ENCODE results near the gene OIP5.
"Not testable (repeated sequence)": the region's sequence is repeated elsewhere in the genome, so short reads cannot be mapped to it uniquely, and the experiment has no call there.

OIP5 gene

DNA sequence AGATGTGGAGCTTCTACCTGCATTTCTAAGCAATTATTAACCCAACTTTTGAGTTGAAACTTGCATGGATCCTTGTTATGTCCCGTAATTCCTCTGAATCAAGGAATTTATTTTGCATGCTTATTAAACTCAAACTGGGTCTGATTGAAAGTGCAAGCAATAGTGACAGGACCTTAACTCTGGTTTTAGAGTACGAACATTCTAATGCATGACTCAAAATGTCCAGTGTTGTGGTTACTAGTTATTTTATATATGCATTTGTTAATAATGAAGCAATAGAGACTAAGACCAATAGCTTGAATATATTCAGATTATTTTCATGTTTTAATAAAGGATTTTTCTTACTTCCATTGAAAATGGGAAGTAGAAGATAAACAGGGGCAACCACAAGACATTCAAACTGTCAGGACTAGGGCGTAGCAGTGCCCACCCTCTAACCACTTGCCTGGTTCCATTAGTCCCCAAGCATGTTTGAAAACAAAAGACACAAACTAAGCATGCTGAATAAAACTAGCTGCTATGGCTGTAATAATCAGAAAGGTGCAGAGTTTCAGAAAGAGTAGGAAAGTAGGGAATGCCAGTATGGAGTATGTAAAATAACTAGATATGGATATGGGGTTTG lies 28.1 kb downstream of the OIP5 start:
- no peak for DNase-seq
- 0 out of 2 replicates have a peak, but pooled peaks cover 3% of the 10 kb centered on the region for H3K79me2 ChIP-seq (ENCODE audit: low read length)
- peaks cover 4% of the 10 kb centered on the region; the same call in 1 of the 2 replicates for H3F3A ChIP-seq (ENCODE audit: insufficient read depth, low read length)
- H3K4me3 ChIP-seq (ENCODE audit: low read length): no peak overlapping the region
- no peak overlapping the region for H3K4me2 ChIP-seq (ENCODE audit: low read depth, low read length)
- H3K36me3 ChIP-seq (replicated peaks; ENCODE audit: insufficient read depth, low read length): no peaks in the 10 kb centered on the region
- H3K27me3 ChIP-seq (replicated peaks; ENCODE audit: insufficient read depth, low read length): no peaks in the 10 kb centered on the region
- H3K27ac ChIP-seq (ENCODE audit: low read length): no peak overlapping the region
- no peak for TF ChIP-seq EZH2phosphoT487 (IDR thresholded peaks at IDR 0.05; ENCODE audit: low read length)
- TF ChIP-seq, protein P1, sequence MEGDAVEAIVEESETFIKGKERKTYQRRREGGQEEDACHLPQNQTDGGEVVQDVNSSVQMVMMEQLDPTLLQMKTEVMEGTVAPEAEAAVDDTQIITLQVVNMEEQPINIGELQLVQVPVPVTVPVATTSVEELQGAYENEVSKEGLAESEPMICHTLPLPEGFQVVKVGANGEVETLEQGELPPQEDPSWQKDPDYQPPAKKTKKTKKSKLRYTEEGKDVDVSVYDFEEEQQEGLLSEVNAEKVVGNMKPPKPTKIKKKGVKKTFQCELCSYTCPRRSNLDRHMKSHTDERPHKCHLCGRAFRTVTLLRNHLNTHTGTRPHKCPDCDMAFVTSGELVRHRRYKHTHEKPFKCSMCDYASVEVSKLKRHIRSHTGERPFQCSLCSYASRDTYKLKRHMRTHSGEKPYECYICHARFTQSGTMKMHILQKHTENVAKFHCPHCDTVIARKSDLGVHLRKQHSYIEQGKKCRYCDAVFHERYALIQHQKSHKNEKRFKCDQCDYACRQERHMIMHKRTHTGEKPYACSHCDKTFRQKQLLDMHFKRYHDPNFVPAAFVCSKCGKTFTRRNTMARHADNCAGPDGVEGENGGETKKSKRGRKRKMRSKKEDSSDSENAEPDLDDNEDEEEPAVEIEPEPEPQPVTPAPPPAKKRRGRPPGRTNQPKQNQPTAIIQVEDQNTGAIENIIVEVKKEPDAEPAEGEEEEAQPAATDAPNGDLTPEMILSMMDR (IDR thresholded peaks at IDR 0.05; ENCODE audit: low read length): no peak
- TF ChIP-seq EZH2 (optimal IDR thresholded peaks at IDR 0.05; ENCODE audit: low read depth, low read length): no peak
- H3K9me2 ChIP-seq (replicated peaks; ENCODE audit: insufficient read depth, low read length): no peaks in the 10 kb centered on the region
- no peak overlapping the region for H2AFZ ChIP-seq (ENCODE audit: low read length)
- no peaks in the 10 kb centered on the region for H3K9me3 ChIP-seq (replicated peaks; ENCODE audit: insufficient read depth, low read length)
- no peaks in the 10 kb centered on the region for H3K4me1 ChIP-seq (ENCODE audit: low read length)
- H3K9ac ChIP-seq (ENCODE audit: low read length): no peak overlapping the region
- H4K20me1 ChIP-seq (ENCODE audit: insufficient read depth, low read length): 0 out of 2 replicates have a peak, but pooled peaks cover 4% of the 10 kb centered on the region

DNA sequence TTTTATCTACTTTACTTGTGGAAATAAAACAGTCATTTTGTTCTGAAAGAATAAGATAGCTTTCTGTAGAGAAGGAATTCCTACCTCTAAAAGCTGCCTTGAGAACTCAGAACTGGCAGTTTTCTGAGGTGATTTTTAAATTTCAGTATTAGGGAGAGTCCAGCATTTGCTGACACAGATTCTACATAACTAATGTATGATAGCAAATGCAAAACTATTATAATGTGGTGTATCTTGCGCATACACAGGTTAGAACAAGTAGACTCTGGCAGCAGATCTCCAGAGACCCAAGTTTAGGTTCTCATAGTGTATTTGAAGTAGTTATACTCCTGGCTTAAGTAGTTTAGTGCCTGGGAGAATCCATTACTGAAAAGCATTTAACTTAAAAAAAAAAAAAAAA lies 30.8 kb downstream of the OIP5 start:
- 0 out of 2 replicates have a peak, but pooled peaks cover under 1% of the 10 kb centered on the region for H4K20me1 ChIP-seq (ENCODE audit: insufficient read depth, low read length)
- no peak overlapping the region for H3K4me2 ChIP-seq (ENCODE audit: low read depth, low read length)
- H3K27me3 ChIP-seq (replicated peaks; ENCODE audit: insufficient read depth, low read length): no peaks in the 10 kb centered on the region
- no peak for TF ChIP-seq EZH2phosphoT487 (IDR thresholded peaks at IDR 0.05; ENCODE audit: low read length)
- TF ChIP-seq, protein P1 (IDR thresholded peaks at IDR 0.05; ENCODE audit: low read length): no peak
- no peak for DNase-seq
- no peaks in the 10 kb centered on the region for H3K36me3 ChIP-seq (replicated peaks; ENCODE audit: insufficient read depth, low read length)
- H3K79me2 ChIP-seq (ENCODE audit: low read length): 0 out of 2 replicates have a peak, but pooled peaks cover 7% of the 10 kb centered on the region
- H3K4me3 ChIP-seq (ENCODE audit: low read length): no peak overlapping the region
- H3F3A ChIP-seq (ENCODE audit: insufficient read depth, low read length): no peaks in the 10 kb centered on the region
- H2AFZ ChIP-seq (ENCODE audit: low read length): no peak overlapping the region
- H3K9me2 ChIP-seq (replicated peaks; ENCODE audit: insufficient read depth, low read length): no peaks in the 10 kb centered on the region
- no peak overlapping the region for H3K27ac ChIP-seq (ENCODE audit: low read length)
- H3K9ac ChIP-seq (ENCODE audit: low read length): no peak overlapping the region
- no peaks in the 10 kb centered on the region for H3K9me3 ChIP-seq (replicated peaks; ENCODE audit: insufficient read depth, low read length)
- peaks cover 6% of the 10 kb centered on the region for H3K4me1 ChIP-seq (ENCODE audit: low read length)

DNA sequence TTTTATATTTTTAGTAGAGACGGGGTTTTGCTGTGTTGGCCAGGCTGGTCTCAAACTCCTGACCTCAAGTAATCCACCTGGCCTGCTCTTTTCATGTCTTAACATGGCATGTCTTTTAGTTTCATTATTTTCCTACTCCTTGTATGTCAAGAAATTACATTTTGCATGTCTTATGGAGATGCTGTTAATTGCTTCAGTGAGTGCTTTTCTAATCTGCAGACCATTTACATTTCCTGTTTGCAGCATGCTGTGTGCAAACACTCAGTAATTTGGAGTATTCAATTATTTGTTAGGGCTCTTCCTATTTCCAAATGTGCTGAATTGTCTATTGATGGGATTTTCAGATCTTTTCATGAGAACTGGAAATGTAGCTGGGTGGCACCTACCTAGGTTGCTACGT lies 31.3 kb downstream of the OIP5 start:
- H3K27ac ChIP-seq (ENCODE audit: low read length); H3K9me3 ChIP-seq (replicated peaks; ENCODE audit: insufficient read depth, low read length); H4K20me1 ChIP-seq (ENCODE audit: insufficient read depth, low read length); H3K27me3 ChIP-seq (replicated peaks; ENCODE audit: insufficient read depth, low read length); H3K9me2 ChIP-seq (replicated peaks; ENCODE audit: insufficient read depth, low read length); H2AFZ ChIP-seq (ENCODE audit: low read length); DNase-seq; H3K4me1 ChIP-seq (ENCODE audit: low read length); H3K4me2 ChIP-seq (ENCODE audit: low read depth, low read length); H3K4me3 ChIP-seq (ENCODE audit: low read length); H3K9ac ChIP-seq (ENCODE audit: low read length); H3K36me3 ChIP-seq (replicated peaks; ENCODE audit: insufficient read depth, low read length); H3F3A ChIP-seq (ENCODE audit: insufficient read depth, low read length); H3K79me2 ChIP-seq (ENCODE audit: low read length): not testable (repeated sequence)

DNA sequence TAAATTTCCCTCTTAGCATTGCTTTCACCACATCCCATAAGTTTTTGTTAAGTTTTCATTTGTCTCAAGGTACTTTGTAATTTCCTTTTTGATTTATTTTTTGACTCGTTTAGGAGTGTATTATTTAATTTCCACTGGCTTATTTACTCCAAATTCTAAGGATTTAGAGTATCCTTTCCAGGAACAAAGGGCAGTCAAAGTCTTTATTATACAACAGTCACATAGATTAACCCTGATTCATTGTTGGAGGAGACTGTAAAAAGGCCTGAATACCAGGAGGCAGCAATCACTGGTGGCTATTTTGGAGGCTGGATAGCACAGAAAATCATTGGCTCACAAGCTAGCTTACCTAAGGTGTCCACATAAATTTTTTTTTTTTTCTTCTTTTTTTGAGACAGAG lies 39.9 kb downstream of the OIP5 start:
- no peak overlapping the region for H2AFZ ChIP-seq (ENCODE audit: low read length)
- H3K4me1 ChIP-seq (ENCODE audit: low read length): peaks cover under 1% of the 10 kb centered on the region; the same call in 1 of the 2 replicates
- H3K36me3 ChIP-seq (replicated peaks; ENCODE audit: insufficient read depth, low read length): peaks cover 8% of the 10 kb centered on the region
- H3K79me2 ChIP-seq (ENCODE audit: low read length): peaks cover 16% of the 10 kb centered on the region
- no peak overlapping the region for H3K27ac ChIP-seq (ENCODE audit: low read length)
- no peaks in the 10 kb centered on the region for H3K27me3 ChIP-seq (replicated peaks; ENCODE audit: insufficient read depth, low read length)
- H3K9me3 ChIP-seq (replicated peaks; ENCODE audit: insufficient read depth, low read length): no peaks in the 10 kb centered on the region
- H3K4me2 ChIP-seq (ENCODE audit: low read depth, low read length): no peak overlapping the region
- DNase-seq: no peak
- no peak overlapping the region for H3K4me3 ChIP-seq (ENCODE audit: low read length)
- no peaks in the 10 kb centered on the region for H3F3A ChIP-seq (ENCODE audit: insufficient read depth, low read length)
- TF ChIP-seq EZH2 (optimal IDR thresholded peaks at IDR 0.05; ENCODE audit: low read depth, low read length) (no peak), EZH2phosphoT487 (IDR thresholded peaks at IDR 0.05; ENCODE audit: low read length) (no peak)
- TF ChIP-seq, protein P1 (IDR thresholded peaks at IDR 0.05; ENCODE audit: low read length): no peak
- no peaks in the 10 kb centered on the region for H3K9me2 ChIP-seq (replicated peaks; ENCODE audit: insufficient read depth, low read length)
- no peak overlapping the region for H3K9ac ChIP-seq (ENCODE audit: low read length)
- no peaks in the 10 kb centered on the region for H4K20me1 ChIP-seq (ENCODE audit: insufficient read depth, low read length)
